Medulla oblongata (tissue), 1 donor: ENCODE measurements around the gene RTN4RL2.
A peak's percentile ranks its signal among the peaks of the same experiment; 100 is the strongest.
"Not testable (repeated sequence)": the region's sequence is repeated elsewhere in the genome, so short reads cannot be mapped to it uniquely, and the experiment has no call there.

Experiments
- DNase-seq: peaks from one replicate; pipeline ENCODE4 v3.0.0-alpha.2; 2015; ENCODE audit errors: extremely low spot score

Gene RTN4RL2

DNA sequence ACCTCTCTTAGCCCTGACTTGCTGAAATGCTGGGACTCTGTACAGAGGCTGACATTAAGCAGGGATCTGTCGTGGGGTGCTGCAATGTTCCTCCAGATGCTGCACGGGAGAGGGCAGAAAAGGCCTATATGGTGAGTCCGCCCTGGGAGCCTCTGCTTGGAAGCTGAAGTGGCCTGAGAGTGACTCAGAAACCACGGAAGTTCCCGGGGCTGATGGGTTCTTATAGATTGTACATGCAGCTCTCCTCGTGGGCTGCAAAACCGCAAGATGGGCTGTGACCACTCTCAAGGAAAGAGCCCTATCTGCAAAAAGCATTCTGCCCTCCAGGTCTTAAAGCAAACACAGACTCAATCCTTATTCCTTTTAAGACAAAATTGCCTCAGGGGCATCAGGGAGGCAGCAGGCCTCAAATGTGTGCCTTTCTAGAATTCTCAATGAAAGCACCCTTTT lies 27.6 kb upstream of the RTN4RL2 start:
- no peak for DNase-seq

DNA sequence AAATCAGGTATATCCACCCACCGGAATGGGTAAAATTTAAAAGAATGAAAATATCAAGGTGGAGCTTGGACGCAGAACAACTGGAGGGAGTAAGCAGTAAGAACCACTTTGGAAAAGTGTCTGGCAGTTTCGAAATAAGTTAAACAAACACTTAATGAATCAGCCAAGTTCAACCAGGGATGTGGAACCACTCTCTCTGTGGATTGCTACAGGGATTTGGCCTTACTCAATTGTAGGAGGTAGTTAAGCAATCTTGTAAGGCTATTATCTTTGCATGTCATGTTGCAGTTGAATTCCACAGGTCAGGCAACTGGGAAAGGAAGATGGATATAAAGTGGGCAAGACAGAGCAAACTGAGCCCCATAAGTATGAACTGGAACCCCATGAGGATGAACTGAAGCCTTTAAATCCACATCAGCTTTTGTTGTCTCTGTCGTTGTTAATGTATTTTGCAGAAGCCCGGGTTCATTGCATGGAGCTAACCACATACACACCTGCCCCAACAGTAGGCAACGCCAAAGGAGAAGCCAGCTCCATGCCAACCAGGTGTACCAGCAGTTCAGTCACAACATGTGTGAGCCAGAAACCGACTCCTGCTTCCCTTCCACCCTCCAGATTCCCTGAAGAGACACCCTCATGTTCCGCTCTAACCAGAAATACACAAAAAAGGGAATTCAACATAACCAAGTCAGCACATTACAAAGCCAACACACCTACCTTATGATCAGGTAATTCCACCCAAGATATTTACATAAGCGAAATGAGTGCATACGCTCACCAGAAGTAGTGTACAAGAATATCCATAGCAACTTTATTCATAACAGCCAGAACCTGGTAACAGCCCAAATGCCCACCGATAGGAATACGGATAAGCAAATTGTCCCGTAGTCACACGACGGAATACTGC lies 25.4 kb upstream of the RTN4RL2 start:
- DNase-seq = no peak

DNA sequence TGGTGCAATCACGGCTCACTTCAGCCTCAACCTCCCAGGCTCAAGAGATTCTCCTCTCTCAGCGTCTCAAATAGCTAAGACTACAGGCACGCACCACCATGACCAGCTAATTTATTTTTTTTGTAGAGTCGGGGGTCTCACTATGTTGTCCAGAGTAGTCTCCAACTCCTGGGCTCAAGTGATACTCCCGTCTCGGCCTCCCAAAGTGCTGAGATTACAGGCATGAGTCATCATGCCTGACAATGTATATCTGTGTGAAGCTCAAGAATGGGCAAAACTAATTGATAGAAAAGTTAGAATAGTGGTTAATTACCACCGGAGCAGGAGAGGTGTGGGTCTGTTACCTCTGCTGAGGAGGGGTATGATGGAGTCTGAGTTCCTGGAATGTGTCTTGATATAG lies 24.3 kb upstream of the RTN4RL2 start:
- no peak for DNase-seq

DNA sequence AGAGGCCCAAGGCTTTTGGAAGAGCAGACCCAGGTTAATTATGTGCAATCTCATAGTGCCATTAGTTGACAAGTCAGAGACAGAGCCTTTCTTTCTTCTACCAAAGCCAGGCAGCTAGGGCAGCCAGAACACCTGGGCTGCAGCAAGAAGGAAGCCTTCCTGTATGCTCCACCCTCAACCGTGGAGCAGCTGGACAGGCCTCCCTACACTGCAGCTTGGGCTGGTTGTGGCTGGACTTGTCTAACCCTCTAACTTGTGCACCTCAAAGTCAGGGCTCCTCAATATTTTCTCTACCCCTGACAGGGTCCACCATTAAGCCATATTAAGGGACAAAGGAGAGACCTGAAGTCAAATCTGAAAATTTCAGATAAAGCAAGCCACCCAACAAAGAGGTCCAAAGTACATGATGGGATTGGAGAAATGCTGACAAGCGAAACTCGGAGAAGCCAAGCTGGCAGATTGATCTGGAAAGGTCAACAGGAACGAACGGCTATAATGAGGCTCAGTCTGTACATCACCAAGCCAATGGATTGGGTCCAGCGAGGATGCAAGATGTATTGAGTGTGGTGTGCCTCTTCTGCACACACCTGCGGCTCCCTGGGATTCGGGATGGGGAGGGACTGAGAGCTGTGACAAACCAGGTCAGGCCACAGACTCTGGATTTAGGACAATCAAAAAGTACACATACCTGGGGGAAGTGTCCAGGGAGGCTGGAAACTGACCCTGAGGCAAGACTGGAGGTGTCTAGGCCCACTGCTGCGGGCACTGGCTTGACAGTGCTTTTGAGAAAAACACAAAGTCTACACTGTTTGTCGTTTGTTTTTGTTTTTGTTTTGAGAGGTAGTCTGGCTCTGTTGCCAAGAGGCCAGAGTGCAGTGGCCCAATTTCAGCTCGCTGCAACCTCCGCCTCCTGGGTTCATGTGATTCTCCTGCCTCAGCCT lies 21.7 kb upstream of the RTN4RL2 start:
- no peak for DNase-seq

DNA sequence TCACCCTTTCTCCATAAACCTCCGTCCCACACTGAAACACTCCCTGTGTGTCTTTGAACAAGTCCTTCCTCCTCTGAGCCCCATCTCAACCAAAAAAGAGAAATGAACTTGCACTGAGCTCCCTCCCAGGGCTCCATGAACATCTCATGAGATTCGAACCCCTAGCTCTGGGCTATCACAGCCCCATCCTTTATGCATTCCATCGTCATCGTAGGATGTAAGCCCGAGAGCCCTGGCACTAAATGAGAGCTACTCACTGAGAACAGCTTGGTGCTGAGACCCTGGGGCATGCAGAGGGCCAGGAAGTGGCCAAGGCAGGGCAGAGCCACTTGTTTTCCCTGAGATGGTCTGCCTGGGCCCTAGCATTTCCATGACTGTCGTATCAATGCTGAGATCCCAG lies 20.5 kb upstream of the RTN4RL2 start:
- DNase-seq = no peak

DNA sequence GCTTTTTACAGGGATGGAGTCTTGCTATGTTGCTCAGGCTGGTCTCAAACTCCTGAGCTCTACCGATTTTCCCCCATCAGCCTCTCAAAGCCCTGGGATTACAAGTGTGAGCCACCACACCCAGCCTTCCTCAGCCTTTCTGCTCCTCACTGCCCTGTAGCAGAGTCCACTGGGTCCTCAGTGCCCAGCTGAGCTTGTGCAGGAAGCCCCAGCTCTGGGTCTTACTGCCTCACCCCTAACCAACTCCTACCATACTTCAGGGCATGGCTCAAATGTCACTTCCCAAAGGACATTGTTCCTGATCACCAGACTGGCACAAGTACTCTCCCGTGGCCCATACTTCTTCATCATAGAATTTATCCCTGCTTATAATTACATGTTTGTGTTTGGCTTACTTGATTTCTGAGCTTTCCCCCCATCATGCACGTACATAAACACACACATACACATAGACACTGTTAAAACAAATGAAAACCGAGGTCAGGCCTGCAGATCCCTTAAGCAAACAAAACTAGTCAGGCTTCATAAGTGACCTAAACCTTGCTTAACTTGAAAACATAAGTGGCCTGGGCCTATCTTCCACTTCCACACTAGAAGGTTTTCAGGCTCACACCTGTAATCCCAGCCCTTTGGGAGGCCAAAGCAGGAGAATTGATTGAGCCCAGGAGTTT lies 19.4 kb upstream of the RTN4RL2 start:
- DNase-seq = no peak

DNA sequence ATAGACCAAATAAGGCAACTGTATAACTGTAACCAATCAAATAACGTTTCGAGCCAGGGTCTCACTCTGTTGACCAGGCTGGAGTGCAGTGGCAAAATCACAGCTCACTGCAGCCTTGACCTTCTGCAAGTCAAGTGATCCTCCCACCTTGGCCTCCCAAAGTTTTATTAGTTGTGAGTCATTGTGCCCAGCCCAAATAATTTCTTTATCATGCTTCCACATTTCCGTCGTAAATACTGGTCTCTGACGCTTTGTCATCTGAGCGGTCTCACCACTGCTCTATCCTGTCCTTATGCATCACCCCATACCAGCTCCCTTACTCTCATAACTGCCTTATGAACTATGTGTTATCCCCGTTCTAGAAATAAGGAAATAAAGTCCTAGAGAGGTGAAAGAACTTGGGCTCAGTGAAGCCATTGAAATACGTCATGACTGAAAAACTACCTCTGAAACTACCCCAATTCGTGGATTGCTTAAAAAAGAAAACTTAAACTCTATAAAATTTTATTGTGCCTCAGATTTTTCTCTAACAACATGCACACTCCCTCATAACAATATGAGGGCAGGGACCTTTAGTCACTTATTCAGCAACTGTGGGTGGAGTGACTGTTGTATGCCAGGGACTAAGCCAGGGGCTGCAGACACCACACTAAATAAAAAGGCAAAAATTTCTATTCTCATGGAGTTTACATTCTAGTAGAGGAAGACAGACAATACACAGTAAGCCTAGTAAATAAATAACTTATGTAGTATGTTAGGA lies 15.8 kb upstream of the RTN4RL2 start:
- no peak for DNase-seq

DNA sequence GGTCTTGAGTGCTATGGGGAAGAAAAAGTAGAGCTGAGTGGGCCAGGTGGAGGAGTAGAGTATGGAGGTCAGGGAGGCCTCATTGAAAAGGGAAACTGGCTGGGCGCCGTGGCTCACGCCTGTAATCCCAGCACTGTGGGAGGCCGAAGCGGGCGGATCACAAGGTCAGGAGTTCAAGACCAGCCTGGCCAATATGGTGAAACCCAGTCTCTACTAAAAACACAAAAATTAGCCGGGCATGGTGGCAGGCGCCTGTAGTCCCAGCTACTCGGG lies 15.3 kb upstream of the RTN4RL2 start:
- not testable (repeated sequence) for DNase-seq

DNA sequence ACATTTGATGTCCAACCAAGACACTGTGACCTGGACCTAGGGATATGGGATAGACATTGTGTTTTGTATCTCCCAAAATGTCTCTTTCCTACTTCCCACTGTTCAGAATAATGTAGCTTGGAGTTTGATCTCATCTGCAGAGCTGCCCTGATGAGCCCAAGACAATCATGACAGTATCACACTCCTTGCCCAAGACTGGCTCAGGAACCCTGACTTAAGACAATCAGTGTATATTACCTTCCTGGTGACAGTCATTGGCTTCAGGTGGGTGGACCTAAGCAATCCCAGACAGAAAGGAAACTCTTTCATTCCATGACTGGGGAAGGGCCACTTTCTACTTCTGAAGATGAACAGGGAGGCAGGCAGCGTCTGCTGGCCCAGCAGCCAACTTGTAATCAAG lies 14.3 kb upstream of the RTN4RL2 start:
- no peak for DNase-seq

DNA sequence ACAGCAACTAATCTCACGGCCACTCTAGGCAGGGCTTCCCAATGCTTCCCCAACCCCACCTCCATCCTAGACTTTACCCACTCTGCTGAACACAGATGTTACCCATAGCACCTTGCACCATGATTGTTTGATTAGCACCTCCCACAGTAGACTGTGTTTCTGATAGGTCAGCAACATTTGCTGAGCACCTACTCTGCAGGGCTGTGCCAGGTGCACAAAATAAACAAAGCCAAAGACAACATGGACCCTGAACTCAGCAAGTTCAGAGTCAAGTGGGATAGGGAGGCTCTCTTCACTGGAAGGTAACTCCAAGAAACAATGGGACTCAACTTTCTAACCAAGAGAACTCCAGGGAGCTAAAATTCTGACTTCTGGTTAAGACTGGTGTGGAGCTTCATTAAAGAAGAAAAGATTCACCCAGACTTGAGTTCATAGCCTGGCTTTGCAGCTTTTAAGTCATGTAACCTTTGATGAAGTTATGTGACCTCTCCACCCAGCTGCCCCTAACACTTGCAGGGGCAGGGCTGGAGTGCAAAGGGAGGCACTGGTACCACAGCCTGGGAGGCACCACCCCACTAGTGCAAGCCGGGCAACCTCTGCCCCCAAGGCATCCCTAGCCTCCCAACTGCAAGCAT lies 6.7 kb upstream of the RTN4RL2 start:
- no peak for DNase-seq

DNA sequence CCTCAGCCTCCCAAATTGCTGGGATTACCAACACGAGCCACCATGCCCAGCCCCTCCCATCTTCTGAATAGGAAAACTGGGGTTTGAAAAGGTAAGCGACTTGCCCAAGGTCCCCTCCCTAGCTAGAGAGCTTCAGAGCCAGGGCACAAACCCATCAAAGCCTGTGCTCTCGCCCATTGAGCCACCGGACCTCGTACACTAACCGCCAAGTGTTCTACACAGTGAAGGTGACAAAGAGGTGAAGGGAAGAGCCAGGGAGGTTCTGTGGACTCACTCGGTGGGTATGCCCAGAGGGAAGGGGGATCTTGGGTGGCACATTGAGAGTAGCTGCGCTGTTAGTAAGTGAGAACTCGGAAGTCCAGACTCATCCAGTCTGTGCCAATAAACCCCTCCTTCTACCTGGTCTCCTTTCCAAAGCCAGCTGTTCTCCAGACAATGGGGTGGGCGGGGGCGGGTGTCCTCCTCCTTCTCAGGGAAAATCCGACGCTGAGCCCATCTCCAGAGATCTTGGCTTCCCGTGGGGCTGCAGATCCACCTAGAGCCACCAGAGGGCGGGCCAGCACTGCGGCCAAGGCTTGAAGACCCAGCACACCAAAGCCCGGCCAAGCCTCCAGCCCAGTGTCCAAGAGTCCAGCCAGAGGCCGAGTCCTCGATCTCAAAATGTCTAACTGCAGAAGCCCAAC lies 3.2 kb upstream of the RTN4RL2 start:
- peak; percentile 93 for DNase-seq

DNA sequence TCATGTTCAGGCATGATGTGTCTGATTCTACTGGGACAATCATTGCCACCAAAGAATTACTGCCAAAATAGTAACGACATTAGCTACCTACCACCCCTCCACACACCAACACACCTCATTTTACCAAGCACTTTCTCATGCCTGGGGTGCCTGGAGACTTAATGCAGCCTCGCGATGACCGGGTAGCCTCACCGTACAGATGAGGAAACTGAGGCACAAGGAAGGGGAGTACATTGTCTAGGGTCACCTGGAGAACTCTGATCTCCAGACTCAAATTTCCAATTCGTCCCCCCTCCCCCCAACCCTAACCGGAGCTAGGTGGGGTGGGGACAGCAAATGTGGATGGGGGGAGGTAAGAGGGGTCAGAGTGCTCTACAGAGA lies 2.7 kb upstream of the RTN4RL2 start:
- DNase-seq = no peak

DNA sequence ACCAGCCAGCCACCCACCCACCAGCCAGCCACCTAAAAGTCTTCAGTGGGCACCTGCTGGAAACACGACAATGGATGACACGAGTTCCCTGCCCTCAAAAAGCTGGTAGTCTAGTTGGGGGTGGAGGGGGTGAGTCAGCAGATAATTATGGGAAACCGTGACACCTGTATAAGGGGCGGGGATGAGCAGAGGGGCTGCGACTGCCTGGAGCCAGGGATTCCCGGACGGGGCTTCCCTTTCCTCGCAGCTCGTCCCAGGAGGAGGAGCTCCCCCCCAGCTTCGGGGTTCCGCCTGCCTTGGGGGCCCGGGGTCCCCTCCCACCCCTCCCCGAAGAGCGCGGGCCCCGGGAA lies 2.3 kb upstream of the RTN4RL2 start:
- DNase-seq = no peak

DNA sequence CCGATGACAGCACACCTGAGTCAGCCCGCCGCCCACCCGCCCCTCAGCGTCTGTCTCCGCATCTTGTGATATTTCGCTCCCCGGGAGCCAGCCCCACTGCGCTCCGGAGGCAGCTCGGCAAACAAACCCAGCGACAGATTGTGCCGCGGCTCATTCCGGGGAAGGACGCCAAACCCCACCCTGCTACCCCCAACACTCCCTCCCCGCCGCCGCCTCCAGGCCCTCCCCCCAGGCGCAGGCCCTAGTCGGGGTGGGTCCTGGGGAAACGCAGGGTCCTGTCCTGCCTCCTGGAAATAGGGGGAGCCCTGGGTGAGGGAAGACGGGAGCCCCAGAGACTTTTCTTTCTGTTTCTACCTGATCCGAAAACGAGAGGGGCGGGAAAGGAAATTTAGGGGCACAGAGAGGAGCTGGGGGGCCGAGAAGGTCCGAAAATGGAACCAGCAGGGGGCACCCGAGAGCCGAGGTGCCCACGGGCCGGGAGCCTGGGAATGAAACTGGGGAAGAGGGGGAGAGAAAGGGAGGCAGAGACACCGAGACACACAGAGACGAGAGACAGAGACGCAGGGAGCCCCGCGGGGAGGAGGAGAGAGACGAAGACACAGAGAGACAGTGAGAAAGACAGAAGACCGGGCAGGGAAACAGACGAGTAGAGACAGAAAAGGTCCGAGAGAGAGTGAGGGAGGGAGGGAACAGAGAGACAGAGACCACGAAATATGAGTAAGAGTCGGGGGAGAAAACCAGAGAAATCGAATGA lies 1.7 kb upstream of the RTN4RL2 start:
- DNase-seq = peak; percentile 42

DNA sequence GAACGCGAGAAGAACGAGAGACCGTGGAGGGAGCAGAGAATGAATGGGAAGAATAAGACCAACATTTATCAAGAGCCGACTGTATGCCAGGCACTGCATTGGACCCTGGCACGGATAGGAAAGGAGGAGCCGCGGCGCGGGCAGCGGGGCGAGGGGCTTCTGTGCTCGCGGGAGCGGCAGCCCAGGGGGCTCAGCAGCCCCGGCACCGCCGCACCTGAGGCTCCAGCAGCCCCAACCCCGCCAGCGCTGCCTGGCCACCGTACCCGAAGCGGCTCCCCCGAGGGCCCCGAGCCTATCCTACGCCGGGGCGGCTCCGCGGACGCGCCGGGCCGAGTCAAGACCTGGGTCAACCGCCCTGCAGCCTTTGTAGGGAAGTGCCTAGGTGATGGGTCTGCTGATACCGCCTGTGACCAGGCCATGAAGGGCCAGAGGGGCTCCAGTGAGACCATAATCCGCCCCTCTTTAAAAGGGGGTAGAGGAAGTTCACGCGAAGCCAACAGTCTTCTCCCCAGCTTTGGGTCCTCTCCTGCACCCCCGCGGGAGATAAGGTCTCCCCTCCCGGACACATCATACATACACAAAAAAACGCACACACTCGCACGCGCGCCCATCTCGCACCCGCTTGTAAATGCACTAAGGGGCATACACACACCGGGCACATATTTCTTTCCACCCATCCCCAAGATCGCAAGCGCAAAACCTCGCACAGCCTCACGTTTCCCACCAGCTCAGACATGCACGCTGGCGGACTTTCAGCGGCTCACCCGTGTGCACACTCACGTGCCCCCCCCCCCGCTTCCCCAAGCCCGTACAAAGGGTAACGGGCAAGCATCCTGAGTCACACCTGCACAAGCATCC lies 935 bp upstream of the RTN4RL2 start:
- DNase-seq = no peak

DNA sequence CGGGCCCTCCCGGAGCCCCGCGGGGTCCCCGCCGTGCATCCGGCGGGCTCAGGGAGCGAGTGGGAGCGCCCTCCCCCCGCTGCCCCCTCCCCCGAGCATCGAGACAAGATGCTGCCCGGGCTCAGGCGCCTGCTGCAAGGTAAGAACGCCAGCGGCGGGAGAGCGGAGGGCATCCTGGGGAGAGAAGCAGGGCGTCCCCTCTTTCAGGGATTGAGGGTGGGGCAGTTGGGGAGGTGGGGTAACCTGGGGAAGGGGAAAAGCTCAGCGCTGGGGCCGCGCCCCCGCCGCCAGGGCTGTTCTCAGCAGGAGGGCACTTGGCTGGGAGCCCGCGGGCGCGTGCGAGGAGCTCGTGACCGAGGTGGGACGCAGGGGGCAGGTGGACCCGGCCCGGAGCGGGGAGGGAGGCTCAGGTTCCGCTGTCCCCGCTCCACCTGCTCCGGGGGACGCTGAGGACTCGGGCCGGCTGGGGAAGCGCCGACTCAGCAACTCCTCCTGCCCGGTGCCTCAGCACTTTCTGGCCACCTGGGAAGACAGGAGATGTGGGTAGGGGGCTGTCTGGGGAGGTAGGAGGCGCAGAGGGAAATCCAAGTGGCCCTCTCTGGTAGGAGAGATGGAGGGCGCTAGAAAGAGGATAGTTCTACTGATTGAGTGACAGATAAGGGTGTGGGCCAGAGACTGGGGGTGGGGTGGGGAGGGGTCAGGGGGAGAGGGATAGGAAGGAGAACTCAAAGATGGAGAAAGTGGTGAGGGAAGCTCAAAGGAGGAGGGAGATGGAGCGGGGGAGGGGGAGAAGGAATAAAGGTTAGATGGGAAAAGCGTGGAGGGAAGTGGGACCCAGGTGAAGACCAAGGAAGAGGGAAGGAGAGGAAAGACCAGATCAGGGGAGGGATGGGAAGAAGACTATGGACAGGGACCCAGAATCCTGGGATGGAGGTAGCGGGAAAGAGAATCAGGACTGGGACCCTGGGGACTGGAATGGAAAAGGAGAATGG lies 726 bp downstream of the RTN4RL2 start:
- no peak for DNase-seq

DNA sequence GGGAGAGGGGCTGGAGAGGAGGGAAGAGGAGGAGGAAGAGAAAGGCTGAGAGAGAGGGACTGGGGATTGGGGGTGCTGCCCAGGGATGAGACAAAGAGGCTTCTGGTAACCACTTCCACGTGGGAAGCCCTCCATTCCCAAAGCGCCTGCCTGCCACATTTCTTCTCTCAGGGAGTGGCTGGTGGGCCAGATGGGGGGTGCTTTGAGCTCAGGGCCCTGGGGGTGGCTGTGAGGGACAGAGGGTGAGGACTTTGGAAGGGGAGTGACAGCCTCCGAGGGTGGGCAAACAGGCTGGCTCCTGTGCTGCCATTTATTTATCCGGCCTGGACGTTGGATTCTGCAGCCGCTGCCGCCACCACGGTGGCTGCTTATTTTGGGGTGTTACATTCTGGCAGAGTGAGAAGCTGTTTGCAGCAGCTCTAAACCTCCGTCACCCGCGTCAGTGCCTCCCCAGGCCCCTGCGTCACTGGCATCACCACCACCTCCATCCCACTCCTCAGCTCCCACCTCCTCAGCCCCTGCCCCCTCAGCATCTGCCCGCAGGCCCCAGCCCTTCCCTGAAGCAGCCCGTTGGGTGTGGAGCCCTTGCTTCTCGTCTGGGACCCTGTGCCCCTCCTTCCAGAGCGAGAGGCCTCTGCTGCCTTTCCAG lies 1.6 kb downstream of the RTN4RL2 start:
- no peak for DNase-seq
